ENCODE data around the gene B4GALT6. TPM values are rescaled to one million over a fixed set of nuclear protein-coding genes. Genes with fewer than 3 reads are reported as not detected.

B4GALT6 gene
- polyA plus RNA-seq, 1 donor (not counting 4 experiments of a cell fraction or from before 2014, with no cell fraction given): 7.1 TPM

- H3K9me3 ChIP-seq (ENCODE audit: control insufficient read depth, low read depth, low read length): no peaks in the 10 kb centered on the region
- H3K27me3 ChIP-seq (ENCODE audit: control insufficient read depth, extremely low read depth, insufficient read depth, low read length): no peaks in the 10 kb centered on the region
- DNase-seq (ENCODE audit: low read depth, low spot score) (no peak), FAIRE-seq (no peak)
- H3K79me2 ChIP-seq (ENCODE audit: control insufficient read depth, insufficient read depth, low read length): no peaks in the 10 kb centered on the region
- H3K4me2 ChIP-seq (ENCODE audit: control insufficient read depth, extremely low read depth, insufficient read depth, low read depth, low read length): no peak overlapping the region
- dilution Hi-C loops (cut with MboI; ENCODE audit: extremely low pct_ligation_motif_present, low sequenced_read_pairs): no loop called here
- H3K4me3 ChIP-seq (ENCODE audit: control insufficient read depth in 2 of 3, extremely low read depth in 1 of 3, insufficient read depth in 2 of 3, low read depth in 1 of 3, low read length in 3 of 3): no peak overlapping the region
- no peaks in the 10 kb centered on the region for H4K20me1 ChIP-seq (ENCODE audit: control insufficient read depth, extremely low read depth, insufficient read depth, low read length)
- TF ChIP-seq EZH2 (IDR thresholded peaks at IDR 0.05; ENCODE audit: low read length): no peak
- TF ChIP-seq CTCF (optimal IDR thresholded peaks at IDR 0.05 in 1 of 3, IDR thresholded peaks at IDR 0.05 in 1 of 3, conservative IDR thresholded peaks at IDR 0.05 in 1 of 3; ENCODE audit: extremely low read depth in 1 of 3, insufficient read depth in 2 of 3, low read length in 3 of 3): no peak
- no peaks in the 10 kb centered on the region for H3K9me1 ChIP-seq (ENCODE audit: control insufficient read depth, extremely low read depth, insufficient read depth, low read length)
- H3K9ac ChIP-seq (ENCODE audit: control insufficient read depth, extremely low read depth, insufficient read depth, low read length): no peak overlapping the region
- no peak overlapping the region for H3K27ac ChIP-seq (ENCODE audit: control insufficient read depth, insufficient read depth, low read length)
- no peak overlapping the region for H2AFZ ChIP-seq (ENCODE audit: control insufficient read depth, low read length)
- H3K36me3 ChIP-seq (ENCODE audit: control insufficient read depth in 2 of 2, extremely low read depth in 1 of 2, insufficient read depth in 2 of 2, low read length in 2 of 2): no peaks in the 10 kb centered on the region
- H3K4me1 ChIP-seq (ENCODE audit: control insufficient read depth, extremely low read depth, insufficient read depth, low read length): peaks cover 25% of the 10 kb centered on the region
Measured at GRCh38 chr18:31645411-31645810, 39.0 kb downstream of the B4GALT6 start.

GRCh38 chr18:31643003-31643402 lies 41.4 kb downstream of the B4GALT6 start:
- H4K20me1 ChIP-seq (ENCODE audit: control insufficient read depth, extremely low read depth, insufficient read depth, low read length): no peaks in the 10 kb centered on the region
- TF ChIP-seq EZH2 (IDR thresholded peaks at IDR 0.05; ENCODE audit: low read length): no peak
- no peak for TF ChIP-seq CTCF (optimal IDR thresholded peaks at IDR 0.05 in 1 of 3, IDR thresholded peaks at IDR 0.05 in 1 of 3, conservative IDR thresholded peaks at IDR 0.05 in 1 of 3; ENCODE audit: extremely low read depth in 1 of 3, insufficient read depth in 2 of 3, low read length in 3 of 3)
- no peaks in the 10 kb centered on the region for H3K27me3 ChIP-seq (ENCODE audit: control insufficient read depth, extremely low read depth, insufficient read depth, low read length)
- DNase-seq (ENCODE audit: low read depth, low spot score) (no peak), FAIRE-seq (no peak)
- peaks cover 14% of the 10 kb centered on the region for H3K4me1 ChIP-seq (ENCODE audit: control insufficient read depth, extremely low read depth, insufficient read depth, low read length)
- no peaks in the 10 kb centered on the region for H3K79me2 ChIP-seq (ENCODE audit: control insufficient read depth, insufficient read depth, low read length)
- H3K36me3 ChIP-seq (ENCODE audit: control insufficient read depth in 2 of 2, extremely low read depth in 1 of 2, insufficient read depth in 2 of 2, low read length in 2 of 2): no peaks in the 10 kb centered on the region
- dilution Hi-C loops (cut with MboI; ENCODE audit: extremely low pct_ligation_motif_present, low sequenced_read_pairs): no loop called here
- H3K27ac ChIP-seq (ENCODE audit: control insufficient read depth, insufficient read depth, low read length): peak overlapping the region; percentile 11
- H3K4me3 ChIP-seq (ENCODE audit: control insufficient read depth in 2 of 3, extremely low read depth in 1 of 3, insufficient read depth in 2 of 3, low read depth in 1 of 3, low read length in 3 of 3): no peak overlapping the region
- H3K9ac ChIP-seq (ENCODE audit: control insufficient read depth, extremely low read depth, insufficient read depth, low read length): no peak overlapping the region
- H3K4me2 ChIP-seq (ENCODE audit: control insufficient read depth, extremely low read depth, insufficient read depth, low read depth, low read length): peak overlapping the region; percentile 52
- no peaks in the 10 kb centered on the region for H3K9me3 ChIP-seq (ENCODE audit: control insufficient read depth, low read depth, low read length)
- H3K9me1 ChIP-seq (ENCODE audit: control insufficient read depth, extremely low read depth, insufficient read depth, low read length): no peaks in the 10 kb centered on the region
- peak overlapping the region; percentile 79 for H2AFZ ChIP-seq (ENCODE audit: control insufficient read depth, low read length)

Data from keratinocyte (primary cell).